DND-41 (cell line): ENCODE measurements around the gene GDI1.

Source experiments
- ATAC-seq: fragments of 200-7000 bp; cut with Tn5 transposase; 3 replicates; pipeline ENCODE4 v1.9.1; 2021; ENCODE audit warnings: low read depth; ENCODE audit not compliant: insufficient read depth
- DNase-seq: peaks from one replicate; pipeline ENCODE4 v3.0.0-alpha.2; 2020
- H2AFZ ChIP-seq: 2 replicates; pipeline ENCODE4 v1.6.0; 2012; ENCODE audit warnings: low read depth, low read length
- H3K27ac ChIP-seq: 2 replicates; pipeline ENCODE4 v1.5.1; 2012; ENCODE audit warnings: low read length, inconsistent platforms
- H3K27me3 ChIP-seq: fragments of 200-600 bp; sonication (generic); 2 replicates; pipeline ENCODE4 v1.6.0; 2012; ENCODE audit warnings: low read length, mild to moderate bottlenecking, inconsistent platforms; ENCODE audit not compliant: insufficient read depth, poor library complexity
- H3K36me3 ChIP-seq: 2 replicates; pipeline ENCODE4 v1.5.1; 2012; ENCODE audit warnings: low read length, inconsistent platforms; ENCODE audit not compliant: insufficient read depth
- H3K4me1 ChIP-seq: 2 replicates; pipeline ENCODE4 v1.5.1; 2012; ENCODE audit warnings: mild to moderate bottlenecking, low read length; ENCODE audit not compliant: insufficient read depth
- H3K4me2 ChIP-seq: 2 replicates; pipeline ENCODE4 v1.6.0; 2012; ENCODE audit warnings: mild to moderate bottlenecking, moderate library complexity, low read length, inconsistent platforms; ENCODE audit not compliant: insufficient read depth
- H3K4me3 ChIP-seq, 2 experiments: fragments of 200-600 bp in 1 of 2; shearing (Covaris generic) in 1 of 2; 2 replicates each; pipeline ENCODE4 v1.5.1; 2012 to 2016; ENCODE audit warnings: inconsistent platforms in 2 of 2, low read length in 2 of 2, mild to moderate bottlenecking in 2 of 2, low read depth in 1 of 2, moderate library complexity in 1 of 2
- H3K79me2 ChIP-seq: 2 replicates; pipeline ENCODE4 v1.6.0; 2012; ENCODE audit warnings: low read length, inconsistent platforms; ENCODE audit not compliant: insufficient read depth
- H3K9ac ChIP-seq: 2 replicates; pipeline ENCODE4 v1.6.0; 2012; ENCODE audit warnings: low read depth, mild to moderate bottlenecking, inconsistent platforms, low read length, moderate library complexity
- H3K9me3 ChIP-seq: 2 replicates; pipeline ENCODE4 v1.5.1; 2012; ENCODE audit warnings: low read length, moderate library complexity, mild to moderate bottlenecking, inconsistent platforms; ENCODE audit not compliant: insufficient read depth, severe bottlenecking
- H4K20me1 ChIP-seq: 2 replicates; pipeline ENCODE4 v1.6.0; 2012; ENCODE audit warnings: low read length; ENCODE audit not compliant: insufficient read depth
- CTCF ChIP-seq: IDR thresholded peaks from 2 replicates; pipeline ENCODE4 v1.5.1; 2012; ENCODE audit warnings: borderline replicate concordance, low read length, moderate library complexity, mild to moderate bottlenecking; ENCODE audit not compliant: poor library complexity, severe bottlenecking; ENCODE audit errors: extremely low read depth
- EZH2 ChIP-seq: IDR thresholded peaks from 3 replicates; pipeline ENCODE4 v1.6.1; 2012; ENCODE audit warnings: borderline replicate concordance, low read depth, mild to moderate bottlenecking, moderate library complexity, low read length, inconsistent platforms; ENCODE audit not compliant: severe bottlenecking

The GDI1 gene

GRCh38 chrX:154429711-154430110 is 7.2 kb upstream of the GDI1 start:
- Histone ChIP-seq H3K9me3 (no peaks in the 10 kb centered on the region), H3K36me3 (peaks cover 32% of the 10 kb centered on the region), H3K79me2 (peaks cover 30% of the 10 kb centered on the region), H3K4me1 (peaks cover 34% of the 10 kb centered on the region), H3K27me3 (no peaks in the 10 kb centered on the region), H3K27ac (no peak overlapping the region), H3K9ac (peak overlapping the region; percentile 79; the same call in 1 of the 2 replicates), H3K4me2 (peak overlapping the region; percentile 86), H4K20me1 (no peaks in the 10 kb centered on the region), H3K4me3 (peak overlapping the region in 1 of 2 experiments; percentile 88; a peak in 2 of 4 replicates), H2AFZ (no peak overlapping the region)
- ATAC-seq (no peak), DNase-seq (no peak)
- TF ChIP-seq EZH2 (no peak), CTCF (no peak)

GRCh38 chrX:154430479-154430878 is 6.5 kb upstream of the GDI1 start:
- no peak overlapping the region for H3K4me3 ChIP-seq

GRCh38 chrX:154430916-154431315 is 6.0 kb upstream of the GDI1 start:
- no peak overlapping the region for H3K4me2 ChIP-seq

More at GRCh38 chrX:154430479-154430878, 6.5 kb upstream of the GDI1 start:
- TF ChIP-seq CTCF (no peak), EZH2 (no peak)
- Histone ChIP-seq H4K20me1 (no peaks in the 10 kb centered on the region), H3K9me3 (no peaks in the 10 kb centered on the region), H3K79me2 (peaks cover 30% of the 10 kb centered on the region), H3K36me3 (peaks cover 39% of the 10 kb centered on the region), H3K27ac (no peak overlapping the region), H3K9ac (no peak overlapping the region), H3K4me2 (no peak overlapping the region; the same call in 1 of the 2 replicates), H3K27me3 (no peaks in the 10 kb centered on the region), H2AFZ (no peak overlapping the region), H3K4me1 (peaks cover 34% of the 10 kb centered on the region)
- ATAC-seq = no peak
- DNase-seq = no peak

More at GRCh38 chrX:154430916-154431315, 6.0 kb upstream of the GDI1 start:
- H3K9me3 ChIP-seq = no peaks in the 10 kb centered on the region
- DNase-seq = no peak
- ATAC-seq = no peak
- no peak overlapping the region for H2AFZ ChIP-seq
- TF ChIP-seq CTCF = no peak
- peaks cover 30% of the 10 kb centered on the region for H3K79me2 ChIP-seq
- no peaks in the 10 kb centered on the region for H3K27me3 ChIP-seq
- H3K9ac ChIP-seq = no peak overlapping the region
- H3K4me1 ChIP-seq = peaks cover 38% of the 10 kb centered on the region
- no peak overlapping the region for H3K4me3 ChIP-seq
- no peaks in the 10 kb centered on the region for H4K20me1 ChIP-seq
- no peak overlapping the region for H3K27ac ChIP-seq
- H3K36me3 ChIP-seq = peaks cover 44% of the 10 kb centered on the region
